ENCODE measurements around the gene ZNHIT3. TPM values are rescaled to one million over a fixed set of nuclear protein-coding genes. Genes with fewer than 3 reads are reported as not detected.

The ZNHIT3 gene
- total and polyA plus RNA-seq, 2 of the 13 experiments (the other 11 are each of a cell fraction or from before 2014, with no cell fraction given), result 66.6 to 77.4 TPM

GRCh38 chr17:36481829-36482228 lies 4.7 kb upstream of the ZNHIT3 start:
- no peak overlapping the region for H3K4me3 ChIP-seq (replicated peaks in 1 of 3; ENCODE audit: insufficient read depth in 1 of 3, low read depth in 2 of 3, low read length in 3 of 3)
- WGBS (ENCODE audit: low lambda C conversion rate), result 81% methylated on average over 7 of the region's 7 CpGs
- BruUV-seq (replicated peaks), result no TSS peak
- DNase-seq (ENCODE audit: low spot score) (no peak), ATAC-seq (no peak), FAIRE-seq (no peak)
- intact Hi-C loops (cut with micrococcal nuclease; ENCODE audit: unreplicated experiment) (no loop called here), in situ Hi-C loops (cut with HindIII; ENCODE audit: extremely low pct_ligation_motif_present, low pct_unique_long_range_greater_than_20kb) (loop anchor here (25.0 kb wide), 1 partner anchor 520 kb away; no protein-coding TSS in a partner anchor)
- no peak overlapping the region for H2AFZ ChIP-seq (ENCODE audit: low read length)
- H3K9ac ChIP-seq (ENCODE audit: insufficient read depth, low read depth, low read length), result no peak overlapping the region
- peaks cover 0 to 21% of the 10 kb centered on the region in 2 experiments; a peak in 3 of 5 replicates for H3K27me3 ChIP-seq (ENCODE audit: control insufficient read depth in 1 of 2, insufficient read depth in 2 of 2, low read length in 2 of 2)
- peaks cover 21% of the 10 kb centered on the region for H3K4me1 ChIP-seq (ENCODE audit: insufficient read depth, low read length)
- ChIA-PET CTCF (ENCODE audit: low intra/inter-chr PET ratio, low total read pairs) (no interaction called here), POLR2A (interaction anchor here (1.4 kb wide), 1 partner anchor 12 kb away, joined by 3 read pairs; no protein-coding TSS in a partner anchor)
- H3K27ac ChIP-seq (ENCODE audit: extremely low read length, insufficient read depth, low read length), result no peak overlapping the region
- H3K4me2 ChIP-seq (ENCODE audit: low read depth, low read length), result no peak overlapping the region
- no peaks in the 10 kb centered on the region for H4K20me1 ChIP-seq (ENCODE audit: insufficient read depth, low read length)
- no peaks in the 10 kb centered on the region for H3K36me3 ChIP-seq (replicated peaks in 1 of 2; ENCODE audit: control insufficient read depth in 1 of 2, insufficient read depth in 2 of 2, low read length in 2 of 2)
- TF ChIP-seq TMF1 (CRISPR knock-in tag; IDR thresholded peaks at IDR 0.05; ENCODE audit: low read depth) (no peak), CTCF (CRISPR knock-in tag; IDR thresholded peaks at IDR 0.05) (no peak), MIER2 (CRISPR knock-in tag; IDR thresholded peaks at IDR 0.05) (no peak), ZNF83 (CRISPR knock-in tag; IDR thresholded peaks at IDR 0.05; ENCODE audit: borderline replicate concordance) (no peak), SPEN (CRISPR knock-in tag; IDR thresholded peaks at IDR 0.05; ENCODE audit: low read depth) (no peak), ZNF512 (CRISPR knock-in tag; IDR thresholded peaks at IDR 0.05) (no peak), CSRNP1 (CRISPR knock-in tag; IDR thresholded peaks at IDR 0.05) (no peak), DZIP1 (CRISPR knock-in tag; IDR thresholded peaks at IDR 0.05) (no peak), ZNF75D (CRISPR knock-in tag; IDR thresholded peaks at IDR 0.05; ENCODE audit: borderline replicate concordance) (no peak), NONO (IDR thresholded peaks at IDR 0.05) (no peak), NONO (CRISPR knock-in tag; conservative IDR thresholded peaks at IDR 0.05) (no peak)
- peaks cover under 1% of the 10 kb centered on the region for H3K79me2 ChIP-seq (ENCODE audit: insufficient read depth, low read length)
- no peaks in the 10 kb centered on the region for H3K9me3 ChIP-seq (ENCODE audit: low read length)
